Suprapubic skin (tissue), 4 donors: ENCODE data around the gene TNS3. TPM values are rescaled to one million over a fixed set of nuclear protein-coding genes. Genes with fewer than 3 reads are reported as not detected.

ENCODE experiments used
- DNase-seq, 2 donors: peaks; one replicate each; pipeline ENCODE4 v3.0.0-alpha.2; 2019; ENCODE audit warnings: low spot score in 2 of 2
- H3K27ac ChIP-seq: fragments of 200-600 bp; sonication (generic); one replicate; pipeline ENCODE4 v1.5.1; 2019
- H3K27me3 ChIP-seq: fragments of 200-600 bp; sonication (generic); one replicate; pipeline ENCODE4 v1.5.1; 2019
- H3K36me3 ChIP-seq: fragments of 200-600 bp; sonication (generic); one replicate; pipeline ENCODE4 v1.5.1; 2019
- H3K4me1 ChIP-seq: fragments of 200-600 bp; sonication (generic); one replicate; pipeline ENCODE4 v1.5.1; 2019
- H3K4me3 ChIP-seq: fragments of 200-600 bp; sonication (generic); one replicate; pipeline ENCODE4 v1.5.1; 2019; ENCODE audit warnings: mild to moderate bottlenecking
- H3K9me3 ChIP-seq: fragments of 200-600 bp; sonication (generic); one replicate; pipeline ENCODE4 v1.5.1; 2019
- EP300 ChIP-seq: sonication (generic); formaldehyde crosslinking; IDR thresholded peaks from one replicate; pipeline ENCODE4 v1.6.1; 2017; ENCODE audit warnings: antibody characterized with exemption
- POLR2A ChIP-seq, 2 donors: fragments of 450-650 bp; IDR thresholded peaks; one replicate each; pipeline ENCODE4 v1.6.1; 2017; ENCODE audit warnings: antibody characterized with exemption in 2 of 2, mild to moderate bottlenecking in 2 of 2, moderate library complexity in 2 of 2
- POLR2AphosphoS5 ChIP-seq, 3 donors: sonication (generic); formaldehyde crosslinking; IDR thresholded peaks; one replicate each; pipeline ENCODE4 v1.6.1; 2017; ENCODE audit warnings: antibody characterized with exemption in 3 of 3
- WGBS: methylation state at CpG from one replicate; pipeline ENCODE4 v1.1.5; 2018; 5-methylcytosine and 5-hydroxymethylcytosine counted together
- total RNA-seq, 4 donors: library from RNA; depleted of rRNA; stranded (reverse); fragments of >200 nt; gene quantifications; one replicate each; pipeline ENCODE4 v1.1.0, GENCODE V29; 2016
- TF ChIP-seq, protein P1 (sequence below), 2 donors: fragments of 200-600 bp in 1 of 2; fragments of 450-650 bp in 1 of 2; sonication (generic) in 1 of 2; IDR thresholded peaks; one replicate each; pipeline ENCODE4 v1.5.1; 2016 to 2019; ENCODE audit warnings: antibody characterized with exemption in 2 of 2, mild to moderate bottlenecking in 1 of 2, moderate library complexity in 1 of 2

The TNS3 gene
- total RNA-seq, 4 donors from 2014 or later, result 14.3 to 53.0 (median 31.9) TPM

GRCh38 chr7:47342296-47343060, 239.4 kb downstream of the TNS3 start:
- no peaks in the 10 kb centered on the region for H3K9me3 ChIP-seq
- H3K27ac ChIP-seq, result no peak overlapping the region
- no peaks in the 10 kb centered on the region for H3K27me3 ChIP-seq
- no peak overlapping the region for H3K4me3 ChIP-seq
- DNase-seq, result peak in 1 of 2 donors; percentile 57
- H3K4me1 ChIP-seq, result no peaks in the 10 kb centered on the region
- H3K36me3 ChIP-seq, result peaks cover 15% of the 10 kb centered on the region
- TF ChIP-seq EP300 (no peak), POLR2A (IDR thresholded peaks at IDR 0.05) (no peak), POLR2AphosphoS5 (IDR thresholded peaks at IDR 0.05) (no peak)
- TF ChIP-seq, protein P1, sequence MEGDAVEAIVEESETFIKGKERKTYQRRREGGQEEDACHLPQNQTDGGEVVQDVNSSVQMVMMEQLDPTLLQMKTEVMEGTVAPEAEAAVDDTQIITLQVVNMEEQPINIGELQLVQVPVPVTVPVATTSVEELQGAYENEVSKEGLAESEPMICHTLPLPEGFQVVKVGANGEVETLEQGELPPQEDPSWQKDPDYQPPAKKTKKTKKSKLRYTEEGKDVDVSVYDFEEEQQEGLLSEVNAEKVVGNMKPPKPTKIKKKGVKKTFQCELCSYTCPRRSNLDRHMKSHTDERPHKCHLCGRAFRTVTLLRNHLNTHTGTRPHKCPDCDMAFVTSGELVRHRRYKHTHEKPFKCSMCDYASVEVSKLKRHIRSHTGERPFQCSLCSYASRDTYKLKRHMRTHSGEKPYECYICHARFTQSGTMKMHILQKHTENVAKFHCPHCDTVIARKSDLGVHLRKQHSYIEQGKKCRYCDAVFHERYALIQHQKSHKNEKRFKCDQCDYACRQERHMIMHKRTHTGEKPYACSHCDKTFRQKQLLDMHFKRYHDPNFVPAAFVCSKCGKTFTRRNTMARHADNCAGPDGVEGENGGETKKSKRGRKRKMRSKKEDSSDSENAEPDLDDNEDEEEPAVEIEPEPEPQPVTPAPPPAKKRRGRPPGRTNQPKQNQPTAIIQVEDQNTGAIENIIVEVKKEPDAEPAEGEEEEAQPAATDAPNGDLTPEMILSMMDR (IDR thresholded peaks at IDR 0.05), result no peak
- 88% methylated on average over 5 of the region's 5 CpGs for WGBS

GRCh38 chr7:47340517-47340916, 241.4 kb downstream of the TNS3 start:
- Histone ChIP-seq H3K4me3 (no peak overlapping the region), H3K9me3 (no peaks in the 10 kb centered on the region), H3K36me3 (peaks cover 11% of the 10 kb centered on the region), H3K4me1 (peaks cover 10% of the 10 kb centered on the region), H3K27me3 (no peaks in the 10 kb centered on the region), H3K27ac (no peak overlapping the region)
- 83% methylated on average over 3 of the region's 3 CpGs for WGBS
- TF ChIP-seq POLR2AphosphoS5 (IDR thresholded peaks at IDR 0.05) (no peak), POLR2A (IDR thresholded peaks at IDR 0.05) (no peak), EP300 (no peak)
- TF ChIP-seq, protein P1 (IDR thresholded peaks at IDR 0.05), result no peak
- peak in 1 of 2 donors; percentile 4 for DNase-seq

- TF ChIP-seq POLR2AphosphoS5 (IDR thresholded peaks at IDR 0.05) (no peak), EP300 (no peak)
- no peak overlapping the region for H3K27ac ChIP-seq
- no peaks in the 10 kb centered on the region for H3K9me3 ChIP-seq
- WGBS, result 48% methylated on average over 1 of the region's 1 CpG
- H3K27me3 ChIP-seq, result no peaks in the 10 kb centered on the region
- H3K36me3 ChIP-seq, result no peaks in the 10 kb centered on the region
- DNase-seq, result no peak
- peaks cover 15% of the 10 kb centered on the region for H3K4me1 ChIP-seq
- H3K4me3 ChIP-seq, result no peak overlapping the region
Measured at GRCh38 chr7:47338026-47338425, 243.9 kb downstream of the TNS3 start.

DNA sequence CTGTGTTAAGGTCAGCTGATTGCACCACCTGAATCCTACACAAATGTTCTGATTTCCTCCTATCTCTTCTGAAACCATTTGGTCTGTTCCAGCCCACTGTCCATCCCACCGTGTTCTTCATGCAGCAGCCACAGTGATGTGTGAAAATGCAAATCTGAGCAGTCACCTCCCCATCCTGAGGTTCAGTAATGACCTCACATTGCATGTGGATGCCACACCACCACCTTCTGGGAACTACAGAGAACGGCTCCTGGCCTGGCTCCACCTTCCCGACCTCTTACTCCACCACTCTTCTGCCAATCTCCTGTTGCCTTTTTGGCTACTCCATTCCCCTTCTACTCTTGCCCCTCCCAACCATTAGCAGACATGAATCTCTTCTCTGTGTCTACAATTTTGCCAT, 244.4 kb downstream of the TNS3 start:
- DNase-seq, result peak in 1 of 2 donors; percentile 12
- Histone ChIP-seq H3K27me3 (no peaks in the 10 kb centered on the region), H3K4me1 (peaks cover 16% of the 10 kb centered on the region), H3K4me3 (no peak overlapping the region), H3K9me3 (no peaks in the 10 kb centered on the region), H3K36me3 (no peaks in the 10 kb centered on the region), H3K27ac (no peak overlapping the region)
- TF ChIP-seq, protein P1 (IDR thresholded peaks at IDR 0.05), result no peak
- TF ChIP-seq EP300 (no peak), POLR2A (IDR thresholded peaks at IDR 0.05) (no peak), POLR2AphosphoS5 (IDR thresholded peaks at IDR 0.05) (no peak)
- 46% methylated on average over 3 of the region's 3 CpGs for WGBS

DNA sequence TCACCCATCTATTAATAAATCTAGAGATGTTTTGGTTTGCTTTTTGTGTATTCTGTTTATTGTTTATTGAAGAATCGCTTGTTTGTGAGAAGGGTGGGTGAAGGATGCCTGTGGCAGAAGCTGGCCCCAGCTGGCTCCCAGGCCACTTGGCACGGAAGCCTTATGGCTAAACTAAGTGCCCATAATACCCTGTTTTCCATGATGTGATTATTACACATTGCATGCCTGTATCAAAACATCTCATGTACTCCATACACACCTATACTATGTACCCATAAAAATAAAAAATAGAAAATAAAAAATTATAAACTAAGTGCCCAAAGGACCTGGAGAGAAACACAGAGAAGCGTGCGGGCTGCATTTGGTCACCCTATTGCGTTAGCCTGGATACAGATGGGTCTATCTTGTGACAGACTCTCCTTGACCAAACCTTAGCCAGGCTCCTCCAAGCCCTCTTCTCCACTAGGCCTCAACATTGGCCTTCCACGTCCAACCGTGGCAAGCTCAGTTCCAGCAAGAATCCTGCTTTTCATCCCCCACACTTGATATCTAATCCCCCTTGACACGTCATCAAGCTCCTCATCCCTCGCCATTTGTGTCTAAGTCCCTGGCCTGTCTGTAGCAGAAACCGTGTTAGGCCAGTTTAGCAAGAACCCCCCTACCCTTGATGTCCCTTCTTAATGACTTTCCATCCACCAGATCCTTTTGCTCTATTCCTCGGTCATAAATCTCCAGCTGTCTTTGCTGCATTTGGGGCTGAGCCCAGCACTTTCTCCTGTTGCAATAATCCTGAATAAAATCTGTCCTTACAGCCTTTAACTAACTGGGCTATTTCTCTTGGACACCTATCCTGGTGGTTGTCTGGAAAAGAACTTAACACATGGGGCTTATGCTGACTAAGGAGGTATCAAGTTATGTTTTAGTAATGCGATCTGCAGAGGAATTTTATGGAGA, 245.2 kb downstream of the TNS3 start:
- H3K27ac ChIP-seq, result peak overlapping the region; percentile 4
- DNase-seq, result peak in 1 of 2 donors; percentile 38
- H3K4me1 ChIP-seq, result peaks cover 18% of the 10 kb centered on the region
- 79% methylated on average over 12 of the region's 12 CpGs for WGBS
- no peaks in the 10 kb centered on the region for H3K36me3 ChIP-seq
- H3K27me3 ChIP-seq, result no peaks in the 10 kb centered on the region
- no peak overlapping the region for H3K4me3 ChIP-seq
- H3K9me3 ChIP-seq, result no peaks in the 10 kb centered on the region
- TF ChIP-seq POLR2AphosphoS5 (IDR thresholded peaks at IDR 0.05) (no peak), POLR2A (IDR thresholded peaks at IDR 0.05) (no peak)
